Measurements from ENCODE around the gene TNIP3.

TNIP3 gene

DNA sequence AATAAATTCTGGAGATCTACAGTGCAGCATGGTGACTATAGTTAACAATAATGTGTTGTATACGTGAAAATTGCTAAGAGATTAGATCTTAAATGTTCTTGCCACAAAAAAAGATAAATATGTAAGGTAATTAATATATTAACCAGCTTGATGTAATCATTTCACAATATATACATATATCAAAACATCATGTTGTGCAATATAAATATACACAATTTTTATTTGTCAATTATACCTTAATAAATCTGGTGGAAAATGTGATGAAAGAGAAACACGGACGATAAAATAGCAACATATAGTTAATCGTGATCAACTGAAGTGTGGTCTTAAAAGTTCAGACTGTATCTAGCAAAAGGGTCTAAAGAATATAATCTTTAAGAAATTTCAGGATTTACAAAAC, 75.3 kb downstream of the TNIP3 start:
- DNase-seq (ENCODE audit: low spot score in 2 of 2) (no peak), ATAC-seq (replicated peaks; ENCODE audit: extremely low read depth, poor library complexity, severe bottlenecking) (no peak)
- Mint-ChIP-seq H3K4me3 (no peak overlapping the region), H3K4me1 (no peaks in the 10 kb centered on the region), H3K9me3 (no peaks in the 10 kb centered on the region), H3K27me3 (peaks cover 9% of the 10 kb centered on the region), H3K36me3 (ENCODE audit: insufficient read depth) (peaks cover 1% of the 10 kb centered on the region), H3K27ac (ENCODE audit: low read depth) (no peak overlapping the region)
